ENCODE data around the gene SRPK2.

DNA sequence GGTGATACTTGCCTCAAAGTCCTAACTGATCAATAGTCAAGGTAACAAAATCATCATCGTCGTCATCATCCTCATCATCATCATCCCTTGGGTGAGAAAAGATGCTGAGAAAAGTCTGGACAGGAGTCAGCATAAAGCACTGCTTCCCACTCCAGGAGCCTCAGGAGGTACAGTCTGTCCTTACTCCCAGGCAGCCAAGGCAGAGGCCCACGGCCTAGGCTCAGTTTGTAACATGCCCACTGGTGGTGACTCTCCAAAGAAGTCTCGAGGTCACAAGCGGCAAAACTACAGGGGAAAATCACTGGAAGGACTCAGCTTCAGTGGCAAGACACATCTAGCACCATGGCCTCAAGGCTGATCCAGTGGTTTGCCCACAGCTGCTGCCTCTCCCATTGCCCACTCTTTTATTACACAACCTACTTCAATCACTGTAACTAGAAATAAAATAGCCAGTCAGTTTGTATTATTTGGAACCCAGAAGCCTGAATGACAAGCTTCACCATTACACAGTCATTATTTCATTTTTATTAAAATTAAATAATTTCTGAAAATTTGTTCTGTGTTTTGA lies 150.4 kb downstream of the SRPK2 start:
- TF ChIP-seq POLR2A (IDR thresholded peaks at IDR 0.05; ENCODE audit: control extremely low read depth in 1 of 2, low read depth in 2 of 2, low read length in 2 of 2) (no peak), JUN (IDR thresholded peaks at IDR 0.05; ENCODE audit: low read depth, low read length) (no peak), CEBPB (IDR thresholded peaks at IDR 0.05; ENCODE audit: low read depth, low read length) (no peak), RNF2 (IDR thresholded peaks at IDR 0.05; ENCODE audit: borderline replicate concordance, low read depth, low read length, missing control alignments, poor library complexity, severe bottlenecking) (no peak), SP4 (IDR thresholded peaks at IDR 0.05; ENCODE audit: low read length) (no peak)
- TF ChIP-seq, protein P1, sequence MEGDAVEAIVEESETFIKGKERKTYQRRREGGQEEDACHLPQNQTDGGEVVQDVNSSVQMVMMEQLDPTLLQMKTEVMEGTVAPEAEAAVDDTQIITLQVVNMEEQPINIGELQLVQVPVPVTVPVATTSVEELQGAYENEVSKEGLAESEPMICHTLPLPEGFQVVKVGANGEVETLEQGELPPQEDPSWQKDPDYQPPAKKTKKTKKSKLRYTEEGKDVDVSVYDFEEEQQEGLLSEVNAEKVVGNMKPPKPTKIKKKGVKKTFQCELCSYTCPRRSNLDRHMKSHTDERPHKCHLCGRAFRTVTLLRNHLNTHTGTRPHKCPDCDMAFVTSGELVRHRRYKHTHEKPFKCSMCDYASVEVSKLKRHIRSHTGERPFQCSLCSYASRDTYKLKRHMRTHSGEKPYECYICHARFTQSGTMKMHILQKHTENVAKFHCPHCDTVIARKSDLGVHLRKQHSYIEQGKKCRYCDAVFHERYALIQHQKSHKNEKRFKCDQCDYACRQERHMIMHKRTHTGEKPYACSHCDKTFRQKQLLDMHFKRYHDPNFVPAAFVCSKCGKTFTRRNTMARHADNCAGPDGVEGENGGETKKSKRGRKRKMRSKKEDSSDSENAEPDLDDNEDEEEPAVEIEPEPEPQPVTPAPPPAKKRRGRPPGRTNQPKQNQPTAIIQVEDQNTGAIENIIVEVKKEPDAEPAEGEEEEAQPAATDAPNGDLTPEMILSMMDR (IDR thresholded peaks at IDR 0.05; ENCODE audit: control extremely low read depth in 1 of 3, insufficient read depth in 1 of 3, low read depth in 1 of 3, low read length in 3 of 3): no peak
